8988T (cell line): Measurements from ENCODE around the gene SLC35G2.
"Not testable (repeated sequence)": the region's sequence is repeated elsewhere in the genome, so short reads cannot be mapped to it uniquely, and the experiment has no call there.

Experiments used
- DNase-seq: peaks from one replicate; pipeline ENCODE4 v3.0.0; 2011

Gene SLC35G2

DNA sequence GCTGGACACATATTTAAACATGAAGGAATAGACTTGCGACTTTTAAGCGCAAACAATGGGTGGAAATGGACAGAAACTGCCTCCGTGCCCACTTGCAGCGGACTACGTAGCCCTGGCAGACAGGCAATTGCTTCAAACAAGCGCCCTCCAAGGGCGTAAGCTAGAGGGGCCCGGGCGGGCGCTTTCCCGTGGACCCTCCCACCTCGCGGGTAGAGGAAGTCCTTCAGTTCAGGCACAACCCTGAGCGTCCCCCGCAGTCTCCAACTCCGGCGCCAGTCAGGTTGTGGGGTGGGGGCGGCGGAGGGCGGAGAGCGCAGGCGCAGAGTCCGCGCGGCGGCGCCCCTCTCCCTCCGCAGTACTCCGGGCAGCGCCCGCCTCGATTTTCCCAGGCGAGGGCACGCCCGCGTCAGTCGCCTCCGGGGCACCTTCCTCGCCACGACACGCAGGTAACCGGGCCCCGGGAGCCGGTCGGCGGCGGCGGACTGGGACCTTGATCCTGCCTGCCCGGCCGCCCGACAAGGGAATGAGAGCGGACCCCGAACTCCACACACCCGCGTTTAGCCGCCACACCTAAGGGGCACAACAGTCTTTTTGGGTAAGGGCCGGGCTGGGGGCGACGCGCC lies at the start of gene SLC35G2:
TSS of gene SLC35G2 (plus strand) at position 358 of the 623 bp plus-strand sequence. CDS start 35,335 bp downstream, outside the sequence.
- no peak for DNase-seq

GRCh38 chr3:136772709-136773108 lies 46.2 kb upstream of the SLC35G2 start:
- no peak for DNase-seq

- DNase-seq, result no peak
Measured at GRCh38 chr3:136778865-136779264, 40.1 kb upstream of the SLC35G2 start.

GRCh38 chr3:136780741-136781140 lies 38.2 kb upstream of the SLC35G2 start:
- DNase-seq, result no peak

DNA sequence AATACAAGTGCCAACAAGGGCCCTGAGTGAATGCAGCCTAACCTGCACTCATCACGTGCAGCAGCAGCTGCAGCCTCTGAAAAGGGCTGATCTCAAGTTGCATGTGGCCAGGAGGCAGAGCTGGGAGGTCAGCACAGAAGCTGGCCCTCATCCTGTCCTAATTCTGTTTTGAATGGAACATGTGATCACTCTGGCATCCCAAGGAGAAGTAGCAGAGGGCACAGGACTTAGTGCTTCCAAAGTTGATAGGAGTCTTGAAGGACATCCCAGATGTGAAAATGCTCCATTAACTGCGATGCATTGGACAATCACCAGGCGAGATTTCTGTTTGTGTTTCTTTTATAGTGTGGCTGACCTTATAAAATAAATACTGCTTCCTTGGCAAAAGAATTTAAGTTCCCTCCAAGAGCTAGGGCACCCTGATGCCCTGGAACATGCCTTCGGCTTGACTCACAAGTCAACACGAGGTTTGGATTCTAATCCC lies 35.2 kb upstream of the SLC35G2 start:
- DNase-seq, result no peak

DNA sequence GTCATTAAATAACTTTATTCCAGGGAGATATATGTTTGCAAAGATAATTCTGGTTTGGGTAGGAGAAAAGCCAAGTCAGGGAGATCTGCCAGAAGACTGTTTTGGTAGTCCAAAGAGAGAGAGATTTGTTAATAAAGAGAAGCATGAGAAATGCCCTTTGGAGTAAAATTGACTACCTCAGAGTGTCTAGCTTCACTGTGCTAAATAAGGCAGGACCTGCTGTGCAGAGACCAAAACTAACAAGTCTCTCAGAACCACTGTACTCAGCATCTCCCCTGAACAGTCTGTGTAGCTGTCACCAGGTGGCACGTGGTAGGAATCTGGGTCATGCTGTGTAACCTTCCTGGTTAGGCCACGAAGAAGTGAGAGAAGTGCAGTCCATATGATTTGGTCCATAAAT lies 31.6 kb upstream of the SLC35G2 start:
- no peak for DNase-seq

GRCh38 chr3:136788154-136788553 lies 30.8 kb upstream of the SLC35G2 start:
- no peak for DNase-seq

DNA sequence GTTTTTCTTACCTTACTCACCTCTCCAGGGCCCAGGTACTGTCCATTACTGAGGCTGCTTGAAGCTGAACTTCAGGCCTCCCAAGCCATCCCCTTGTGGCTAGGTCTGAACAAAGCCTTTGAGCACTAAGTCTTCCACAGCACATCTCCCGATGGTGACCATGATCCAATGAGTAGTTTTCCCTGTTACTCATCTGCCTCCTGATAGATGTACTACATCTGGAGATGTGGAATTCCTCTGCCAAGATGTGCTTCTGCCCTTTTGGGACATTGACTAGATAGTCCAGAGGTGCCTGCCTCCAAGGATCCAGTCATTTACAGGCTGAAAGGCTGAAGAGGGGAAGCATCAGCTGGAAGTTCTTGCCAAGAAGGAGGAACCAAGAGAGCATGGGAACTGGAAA lies 28.9 kb upstream of the SLC35G2 start:
- no peak for DNase-seq

DNA sequence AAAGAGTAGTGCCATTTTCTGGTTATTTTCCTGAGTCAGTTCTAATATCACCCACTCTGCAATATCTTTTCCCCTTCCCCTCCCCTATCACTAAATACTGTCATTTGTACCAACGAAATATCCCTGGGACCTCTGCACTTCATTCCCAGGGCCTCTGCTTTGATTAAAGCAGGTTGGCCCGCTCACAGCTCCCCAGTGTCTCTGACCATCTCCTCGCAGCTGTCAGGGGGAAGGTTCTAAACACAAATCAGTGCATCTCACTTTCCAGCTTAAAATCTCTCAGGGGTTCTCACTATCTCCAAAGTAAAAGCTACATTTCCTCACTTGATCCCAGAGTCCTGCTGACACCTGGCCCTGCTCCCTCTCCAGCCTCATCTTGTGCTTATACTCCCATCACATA lies 28.1 kb upstream of the SLC35G2 start:
- DNase-seq, result no peak

DNA sequence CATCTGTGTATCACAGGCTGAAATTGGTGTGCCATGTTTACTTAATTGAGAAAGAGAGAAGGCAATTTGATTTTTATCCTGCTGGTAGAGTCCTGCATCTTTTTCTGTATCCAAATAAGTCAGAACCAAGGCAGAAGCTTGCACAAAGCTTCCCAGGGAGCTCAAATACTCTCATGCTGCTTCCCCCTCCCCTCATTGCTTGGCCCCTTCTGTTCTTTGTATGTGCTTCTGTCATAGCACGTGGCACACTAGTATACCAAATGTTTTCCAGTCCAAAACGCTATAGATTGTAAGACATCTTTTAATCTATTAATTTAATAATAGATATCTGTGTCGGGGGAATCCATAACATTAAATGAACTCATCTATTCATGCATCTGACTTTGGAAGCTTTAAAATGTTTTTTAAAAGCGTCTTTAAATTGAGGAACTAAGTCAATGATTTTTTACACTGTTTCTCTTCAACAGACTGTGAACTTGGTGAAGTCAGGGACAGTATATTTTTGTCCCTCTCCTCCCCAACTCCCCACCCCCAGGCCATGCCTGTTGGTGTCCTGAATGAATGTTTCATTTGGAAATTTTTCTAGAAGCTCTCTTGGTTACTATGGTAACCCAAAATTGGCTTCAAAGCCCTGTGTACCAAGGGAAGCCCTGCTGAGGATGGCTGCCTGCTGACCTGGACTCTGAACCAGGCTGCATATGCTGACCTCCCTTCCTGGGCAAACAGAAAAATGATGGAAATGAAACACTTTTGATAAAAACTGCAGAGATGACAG lies 26.2 kb upstream of the SLC35G2 start:
- DNase-seq, result no peak

DNA sequence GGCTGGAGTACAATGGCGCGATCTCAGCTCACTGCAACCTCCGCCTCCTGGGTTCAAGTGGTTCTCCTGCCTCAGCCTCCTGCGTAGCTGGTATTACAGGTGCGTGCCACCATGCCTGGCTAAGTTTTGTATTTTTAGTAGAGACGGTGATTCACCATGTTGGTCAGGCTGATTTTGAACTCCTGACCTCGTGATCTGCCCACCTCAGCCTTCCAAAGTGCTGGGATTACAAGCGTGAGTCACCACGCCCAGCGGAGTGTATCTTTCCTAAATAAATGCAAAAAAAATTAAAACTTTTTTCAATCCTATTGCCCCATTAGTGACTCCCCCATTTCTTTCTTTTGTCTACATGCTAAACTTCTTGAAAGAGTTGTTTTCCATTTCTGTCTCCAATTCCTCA lies 17.8 kb upstream of the SLC35G2 start:
- not testable (repeated sequence) for DNase-seq

GRCh38 chr3:136802481-136802996 lies 16.4 kb upstream of the SLC35G2 start:
- no peak for DNase-seq

- no peak for DNase-seq
Measured at GRCh38 chr3:136804141-136804540, 14.8 kb upstream of the SLC35G2 start.

- DNase-seq, result no peak
Measured at GRCh38 chr3:136804813-136805212, 14.1 kb upstream of the SLC35G2 start.

DNA sequence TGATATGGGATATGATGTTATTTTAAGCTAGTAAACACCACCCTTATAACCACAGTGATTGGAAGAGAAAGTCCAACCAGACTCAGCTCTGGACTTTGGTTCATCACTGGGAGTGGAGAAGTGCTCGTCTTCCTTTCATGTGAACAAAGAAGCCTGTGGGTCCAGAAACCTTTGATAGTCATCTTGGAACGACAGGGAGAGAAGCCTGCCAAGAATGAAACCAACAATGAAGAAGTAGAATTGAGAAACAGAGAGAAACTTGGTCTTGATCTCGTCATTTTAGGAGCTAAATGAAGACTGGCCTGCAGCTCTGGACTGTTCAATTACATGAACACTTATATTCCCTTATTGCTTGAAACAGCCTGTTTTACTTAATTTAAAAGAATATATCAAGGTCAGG lies 13.1 kb upstream of the SLC35G2 start:
- DNase-seq, result no peak

DNA sequence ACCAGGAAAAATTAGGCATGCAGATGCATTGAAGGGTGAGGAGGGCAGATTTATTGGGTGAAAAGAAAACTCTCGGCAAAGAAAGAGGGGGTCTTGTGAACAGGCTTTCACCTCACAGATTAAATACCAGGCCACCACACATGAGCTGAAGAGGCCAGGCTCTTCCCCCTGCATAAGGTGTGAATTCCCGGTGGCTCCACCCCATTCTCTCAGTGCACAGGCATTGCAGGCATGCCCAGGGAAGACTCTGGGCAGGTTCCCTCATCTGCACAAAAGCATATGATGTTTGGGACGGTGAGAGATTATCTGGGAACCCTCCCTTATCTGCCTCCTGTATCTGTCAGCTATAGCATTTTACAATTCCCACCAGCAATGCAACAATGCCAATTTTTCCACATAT lies 7.2 kb upstream of the SLC35G2 start:
- DNase-seq, result no peak

DNA sequence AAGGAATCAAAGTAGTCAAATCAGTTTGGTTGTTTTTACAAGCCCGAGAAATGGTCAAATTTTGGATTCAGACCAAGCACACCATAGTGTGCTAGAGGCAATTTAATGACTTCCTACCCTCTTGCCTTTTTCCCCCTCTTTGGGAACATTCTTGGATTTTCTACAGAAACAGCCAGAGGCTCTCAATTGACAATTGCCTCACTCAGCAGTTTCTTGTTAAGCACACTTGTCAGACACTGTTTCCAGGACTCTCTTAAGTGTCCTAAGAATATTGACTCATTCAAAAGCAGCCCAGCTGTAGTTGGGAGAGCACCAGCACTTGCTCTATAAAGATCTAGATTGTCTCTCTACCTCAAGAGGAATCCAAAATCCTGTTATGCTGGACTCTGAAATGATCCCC lies 1.5 kb upstream of the SLC35G2 start:
- no peak for DNase-seq

DNA sequence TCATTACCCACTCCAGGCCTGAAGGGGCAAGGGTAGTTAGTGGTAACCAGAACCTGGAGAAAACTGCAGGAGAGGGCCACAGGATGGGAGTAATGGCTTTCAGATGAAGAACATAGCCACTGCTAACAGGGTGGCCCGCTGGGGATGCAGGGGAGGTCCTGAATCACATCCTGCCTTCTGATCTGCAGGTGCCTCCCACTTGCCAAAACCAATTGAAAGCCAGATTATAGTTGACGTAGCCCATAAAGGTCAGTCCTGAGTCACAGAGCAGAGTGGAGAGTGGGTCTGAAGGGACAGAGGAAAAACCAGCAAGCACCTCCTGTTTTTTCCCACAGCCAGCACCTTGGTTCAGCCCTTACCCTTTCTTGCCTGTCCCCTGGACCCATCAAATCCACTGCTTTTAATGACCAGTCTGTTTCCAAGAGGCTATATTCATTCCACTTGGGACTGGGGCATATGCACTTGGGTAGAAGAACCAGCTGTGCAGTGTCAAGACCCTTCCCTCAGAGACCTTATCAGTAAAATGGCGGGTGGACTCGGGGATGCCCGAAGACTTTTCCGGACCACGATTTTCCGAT lies 646 bp upstream of the SLC35G2 start:
- DNase-seq, result no peak

GRCh38 chr3:136819392-136819730 lies 435 bp downstream of the SLC35G2 start:
- DNase-seq, result no peak

- no peak for DNase-seq
Measured at GRCh38 chr3:136819731-136820679, 1.1 kb downstream of the SLC35G2 start.

DNA sequence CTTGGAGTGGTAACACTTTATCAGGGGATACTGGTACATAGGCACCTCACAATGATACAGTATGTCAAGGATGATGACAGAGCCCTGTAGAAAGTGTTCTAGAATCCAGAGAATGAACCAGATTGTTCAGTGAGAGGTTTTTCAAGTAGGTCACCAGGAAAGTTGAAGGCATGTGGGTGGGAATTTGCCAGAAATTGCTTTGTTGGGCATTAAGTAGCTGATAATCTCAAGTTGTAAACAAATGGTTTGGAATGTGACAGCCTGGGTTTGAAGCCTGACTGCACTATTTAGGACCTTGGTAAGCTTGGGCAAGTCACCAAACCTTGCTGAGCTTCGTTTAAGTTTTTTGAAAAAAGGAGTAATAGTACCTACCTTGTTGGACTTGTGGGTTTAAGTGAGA lies 12.5 kb downstream of the SLC35G2 start:
- no peak for DNase-seq

- DNase-seq, result no peak
Measured at GRCh38 chr3:136835089-136835812, 16.3 kb downstream of the SLC35G2 start.
